ENCODE results near the gene FBXL15. TPM values are rescaled to one million over a fixed set of nuclear protein-coding genes. Genes with fewer than 3 reads are reported as not detected.
A peak's percentile ranks its signal among the peaks of the same experiment; 100 is the strongest.

FBXL15 gene
- total and polyA plus RNA-seq, 2 experiments from 2014 or later: 18.5 to 36.1 TPM

DNA sequence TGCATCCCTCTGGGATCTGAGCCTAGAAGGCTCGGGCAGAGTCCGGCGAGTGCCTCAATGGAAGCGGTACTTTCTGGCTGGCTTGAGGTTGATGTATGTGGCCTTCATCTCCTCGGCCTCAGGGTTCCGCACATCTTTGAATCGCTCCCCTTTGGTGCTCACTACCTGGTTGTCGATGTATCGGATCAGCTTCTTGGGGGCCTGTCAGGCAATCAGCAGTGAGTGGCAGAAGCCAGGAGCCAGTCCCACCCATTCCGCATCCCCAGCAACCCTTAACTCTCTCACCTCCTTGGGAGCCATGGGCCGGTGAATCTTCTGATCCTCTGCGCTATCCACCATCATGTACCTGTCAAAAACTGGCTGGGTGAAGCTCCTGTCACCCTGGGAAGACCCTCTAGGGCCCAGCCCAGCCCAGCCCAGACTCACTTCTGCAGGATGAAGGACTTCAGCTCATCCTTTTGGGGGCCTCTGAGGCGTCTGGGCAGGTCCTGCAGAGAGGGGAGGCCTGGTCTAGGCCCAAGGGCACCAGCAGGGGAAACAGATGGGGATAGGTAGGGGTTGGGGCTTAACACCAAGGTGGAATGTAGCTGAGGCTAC lies 2.8 kb downstream of the FBXL15 start:
- Mint-ChIP-seq H3K27me3 (ENCODE audit: insufficient read depth, low read depth, poor library complexity) (peaks cover 31% of the 10 kb centered on the region), H3K9me3 (no peaks in the 10 kb centered on the region; the same call in 2 of the 3 replicates), H3K4me1 (peaks cover 9% of the 10 kb centered on the region), H3K27ac (no peak overlapping the region), H3K4me3 (no peak overlapping the region; the same call in 2 of the 3 replicates), H3K36me3 (ENCODE audit: low read depth) (peaks cover 16% of the 10 kb centered on the region)
- H4K20me1 ChIP-seq (replicated peaks; ENCODE audit: insufficient read depth): no peaks in the 10 kb centered on the region; the same call in none of the 2 replicates
- DNase-seq (ENCODE audit: low spot score) (no peak), ATAC-seq (no peak)
- 0 out of 2 replicates have a peak, but pooled peaks cover 6% of the 10 kb centered on the region for H3K27me3 ChIP-seq (ENCODE audit: insufficient read depth)
- H3K4me3 ChIP-seq: no peak overlapping the region
- no peak overlapping the region for H3K27ac ChIP-seq (ENCODE audit: low read depth)
- no peaks in the 10 kb centered on the region; the same call in 1 of the 2 replicates for H3K36me3 ChIP-seq (ENCODE audit: insufficient read depth)
- peak overlapping the region; percentile 100; the same call in 1 of the 2 replicates for H3K4me2 ChIP-seq
- peaks cover 24% of the 10 kb centered on the region for H3F3A ChIP-seq (replicated peaks; ENCODE audit: low read depth)
- no peaks in the 10 kb centered on the region for H3K9me2 ChIP-seq (ENCODE audit: insufficient read depth)
- no peaks in the 10 kb centered on the region for H3K79me2 ChIP-seq (replicated peaks; ENCODE audit: insufficient read depth)
- H3K4me1 ChIP-seq (ENCODE audit: insufficient read depth): peaks cover 9% of the 10 kb centered on the region
- TF ChIP-seq ETS1 (IDR thresholded peaks at IDR 0.05) (no peak), ZNF462 (CRISPR knock-in tag; IDR thresholded peaks at IDR 0.05) (no peak), POLR2AphosphoS5 (IDR thresholded peaks at IDR 0.05; ENCODE audit: low read depth) (no peak), EZH2 (IDR thresholded peaks at IDR 0.05; ENCODE audit: low read depth, unreplicated experiment) (no peak), EZH2phosphoT487 (IDR thresholded peaks at IDR 0.05; ENCODE audit: unreplicated experiment) (no peak), NANOG (IDR thresholded peaks at IDR 0.05; ENCODE audit: borderline replicate concordance) (no peak), CREB1 (CRISPR knock-in tag; IDR thresholded peaks at IDR 0.05; ENCODE audit: low read depth) (no peak), STAT1 (IDR thresholded peaks at IDR 0.05; ENCODE audit: unreplicated experiment) (no peak), ZNF114 (CRISPR knock-in tag; IDR thresholded peaks at IDR 0.05) (no peak), JUNB (IDR thresholded peaks at IDR 0.05; ENCODE audit: unreplicated experiment) (no peak), REST (IDR thresholded peaks at IDR 0.05; ENCODE audit: unreplicated experiment) (no peak), ZNF331 (CRISPR knock-in tag; IDR thresholded peaks at IDR 0.05; ENCODE audit: low read depth) (no peak)
- TF ChIP-seq, protein P1, sequence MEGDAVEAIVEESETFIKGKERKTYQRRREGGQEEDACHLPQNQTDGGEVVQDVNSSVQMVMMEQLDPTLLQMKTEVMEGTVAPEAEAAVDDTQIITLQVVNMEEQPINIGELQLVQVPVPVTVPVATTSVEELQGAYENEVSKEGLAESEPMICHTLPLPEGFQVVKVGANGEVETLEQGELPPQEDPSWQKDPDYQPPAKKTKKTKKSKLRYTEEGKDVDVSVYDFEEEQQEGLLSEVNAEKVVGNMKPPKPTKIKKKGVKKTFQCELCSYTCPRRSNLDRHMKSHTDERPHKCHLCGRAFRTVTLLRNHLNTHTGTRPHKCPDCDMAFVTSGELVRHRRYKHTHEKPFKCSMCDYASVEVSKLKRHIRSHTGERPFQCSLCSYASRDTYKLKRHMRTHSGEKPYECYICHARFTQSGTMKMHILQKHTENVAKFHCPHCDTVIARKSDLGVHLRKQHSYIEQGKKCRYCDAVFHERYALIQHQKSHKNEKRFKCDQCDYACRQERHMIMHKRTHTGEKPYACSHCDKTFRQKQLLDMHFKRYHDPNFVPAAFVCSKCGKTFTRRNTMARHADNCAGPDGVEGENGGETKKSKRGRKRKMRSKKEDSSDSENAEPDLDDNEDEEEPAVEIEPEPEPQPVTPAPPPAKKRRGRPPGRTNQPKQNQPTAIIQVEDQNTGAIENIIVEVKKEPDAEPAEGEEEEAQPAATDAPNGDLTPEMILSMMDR (conservative IDR thresholded peaks at IDR 0.05; ENCODE audit: low read depth in 2 of 2): no peak
- no peak overlapping the region for H2AFZ ChIP-seq
